GM21381 (cell line): ENCODE results near the gene PCDHB10.
"Not testable (repeated sequence)": the region's sequence is repeated elsewhere in the genome, so short reads cannot be mapped to it uniquely, and the experiment has no call there.

Experiments used
- ATAC-seq: cut with Tn5 transposase; IDR thresholded peaks from one replicate; pipeline ENCODE4 v1.9.1; 2021; ENCODE audit warnings: mild to moderate bottlenecking, moderate library complexity; ENCODE audit not compliant: unreplicated experiment

Gene PCDHB10

GRCh38 chr5:141192110-141192725, at the start of gene PCDHB10:
TSS of gene PCDHB10 (plus strand) at chr5:141192353. CDS start at chr5:141192553, 200 bp downstream.
- no peak for ATAC-seq

DNA sequence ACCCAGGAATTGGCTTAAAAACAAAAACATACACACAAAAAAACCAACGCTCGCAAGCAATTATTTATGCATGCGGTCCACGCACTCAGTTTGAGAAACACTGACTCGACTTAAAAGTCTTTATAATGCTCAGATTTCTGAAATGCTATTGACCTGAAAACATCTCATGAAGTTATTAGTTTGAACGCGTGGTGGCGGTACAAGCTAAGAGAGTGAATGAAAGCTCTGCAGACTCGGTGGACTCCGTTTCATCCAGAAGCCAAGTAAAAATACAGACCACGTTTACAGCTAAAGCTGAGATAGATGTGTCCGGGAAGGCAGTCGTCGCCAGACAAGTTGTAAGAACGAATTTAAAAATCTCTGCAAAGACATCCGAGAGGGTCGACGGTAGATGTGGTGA, 42.3 kb upstream of the PCDHB10 start, which contains the start of gene PCDHB6:
PCDHB6 (plus strand) TSS at position 246 of the 400 bp plus-strand sequence. CDS start 201 bp downstream, outside the sequence.
- no peak for ATAC-seq

DNA sequence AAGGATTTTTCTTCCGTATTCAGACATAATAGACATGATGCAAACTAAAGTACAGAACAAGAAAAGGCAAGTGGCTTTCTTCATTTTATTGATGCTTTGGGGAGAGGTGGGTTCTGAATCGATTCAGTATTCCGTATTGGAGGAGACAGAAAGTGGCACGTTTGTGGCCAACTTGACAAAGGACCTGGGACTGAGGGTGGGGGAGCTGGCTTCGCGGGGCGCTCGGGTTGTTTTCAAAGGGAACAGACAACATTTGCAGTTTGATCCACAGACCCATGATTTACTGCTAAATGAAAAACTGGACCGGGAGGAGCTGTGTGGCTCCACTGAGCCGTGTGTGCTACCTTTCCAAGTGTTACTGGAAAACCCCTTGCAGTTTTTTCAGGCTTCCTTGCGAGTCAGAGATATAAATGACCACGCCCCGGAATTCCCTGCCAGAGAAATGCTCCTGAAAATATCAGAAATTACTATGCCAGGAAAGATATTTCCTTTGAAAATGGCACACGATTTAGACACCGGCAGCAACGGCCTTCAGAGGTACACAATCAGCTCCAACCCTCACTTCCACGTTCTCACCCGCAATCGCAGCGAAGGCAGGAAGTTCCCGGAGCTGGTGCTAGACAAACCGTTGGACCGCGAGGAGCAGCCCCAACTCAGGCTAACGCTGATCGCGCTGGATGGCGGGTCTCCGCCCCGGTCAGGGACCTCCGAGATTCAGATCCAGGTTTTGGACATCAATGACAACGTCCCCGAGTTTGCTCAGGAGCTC, 41.7 kb upstream of the PCDHB10 start:
- no peak for ATAC-seq

- ATAC-seq: no peak
These were observed 41.2 kb upstream of the PCDHB10 start for GRCh38 chr5:141150993-141151325.

DNA sequence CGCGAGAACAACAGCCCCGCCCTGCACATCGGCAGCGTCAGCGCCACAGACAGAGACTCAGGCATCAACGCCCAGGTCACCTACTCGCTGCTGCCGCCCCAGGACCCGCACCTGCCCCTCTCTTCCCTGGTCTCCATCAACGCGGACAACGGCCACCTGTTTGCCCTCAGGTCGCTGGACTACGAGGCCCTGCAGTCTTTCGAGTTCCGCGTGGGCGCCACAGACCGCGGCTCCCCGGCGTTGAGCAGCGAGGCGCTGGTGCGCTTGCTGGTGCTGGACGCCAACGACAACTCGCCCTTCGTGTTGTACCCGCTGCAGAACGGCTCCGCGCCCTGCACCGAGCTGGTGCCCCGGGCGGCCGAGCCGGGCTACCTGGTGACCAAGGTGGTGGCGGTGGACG, 40.5 kb upstream of the PCDHB10 start:
- not testable (repeated sequence) for ATAC-seq

DNA sequence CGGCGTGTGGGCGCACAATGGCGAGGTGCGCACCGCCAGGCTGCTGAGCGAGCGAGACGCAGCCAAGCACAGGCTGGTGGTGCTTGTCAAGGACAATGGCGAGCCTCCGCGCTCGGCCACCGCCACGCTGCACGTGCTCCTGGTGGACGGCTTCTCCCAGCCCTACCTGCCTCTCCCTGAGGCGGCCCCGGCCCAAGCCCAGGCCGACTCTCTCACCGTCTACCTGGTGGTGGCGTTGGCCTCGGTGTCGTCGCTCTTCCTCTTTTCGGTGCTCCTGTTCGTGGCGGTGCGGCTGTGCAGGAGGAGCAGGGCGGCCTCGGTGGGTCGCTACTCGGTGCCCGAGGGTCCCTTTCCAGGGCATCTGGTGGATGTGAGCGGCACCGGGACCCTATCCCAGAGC, 40.1 kb upstream of the PCDHB10 start:
- not testable (repeated sequence) for ATAC-seq

- no peak for ATAC-seq
These were observed 36.4 kb upstream of the PCDHB10 start for GRCh38 chr5:141155540-141156374.

DNA sequence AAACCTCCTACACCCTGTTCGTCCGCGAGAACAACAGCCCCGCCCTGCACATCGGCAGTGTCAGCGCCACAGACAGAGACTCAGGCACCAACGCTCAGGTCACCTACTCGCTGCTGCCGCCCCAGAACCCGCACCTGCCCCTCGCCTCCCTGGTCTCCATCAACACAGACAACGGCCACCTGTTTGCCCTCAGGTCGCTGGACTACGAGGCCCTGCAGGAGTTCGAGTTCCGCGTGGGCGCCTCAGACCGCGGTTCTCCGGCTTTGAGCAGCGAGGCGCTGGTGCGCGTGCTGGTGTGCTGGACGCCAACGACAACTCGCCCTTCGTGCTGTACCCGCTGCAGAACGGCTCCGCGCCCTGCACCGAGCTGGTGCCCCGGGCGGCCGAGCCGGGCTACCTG, 34.8 kb upstream of the PCDHB10 start:
- ATAC-seq: not testable (repeated sequence)

- not testable (repeated sequence) for ATAC-seq
These were observed 34.3 kb upstream of the PCDHB10 start for GRCh38 chr5:141157901-141158300.

DNA sequence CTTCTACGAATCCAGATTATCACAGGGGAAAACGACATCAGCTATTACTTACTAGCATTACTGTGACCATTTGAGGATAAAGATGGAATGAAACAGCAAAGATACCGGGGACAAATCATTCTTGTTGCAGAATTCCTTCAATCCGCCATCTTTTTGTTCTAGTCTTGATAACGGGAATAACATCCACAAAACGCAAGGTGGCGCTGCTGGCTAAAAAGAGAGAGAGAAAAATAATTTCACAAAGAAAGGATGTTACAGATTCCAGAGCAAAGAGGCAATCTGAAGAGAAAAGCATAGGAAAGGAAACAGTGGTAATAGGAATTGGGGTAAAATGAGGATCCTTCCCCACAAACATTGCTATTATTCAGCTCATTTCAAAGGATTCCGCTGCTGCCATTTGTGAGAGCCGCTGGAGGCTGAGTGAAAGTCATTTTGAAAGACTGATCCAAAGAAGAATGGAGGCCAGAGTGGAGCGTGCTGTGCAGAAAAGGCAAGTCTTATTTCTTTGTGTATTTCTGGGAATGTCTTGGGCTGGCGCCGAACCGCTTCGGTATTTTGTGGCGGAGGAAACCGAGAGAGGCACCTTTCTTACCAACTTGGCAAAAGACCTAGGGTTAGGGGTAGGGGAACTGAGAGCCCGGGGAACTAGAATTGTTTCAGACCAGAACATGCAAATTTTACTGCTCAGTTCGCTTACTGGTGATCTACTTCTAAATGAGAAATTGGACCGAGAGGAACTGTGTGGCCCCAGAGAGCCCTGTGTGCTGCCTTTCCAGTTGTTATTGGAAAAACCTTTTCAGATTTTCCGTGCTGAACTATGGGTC, 19.6 kb upstream of the PCDHB10 start, which contains the start of gene PCDHB7:
PCDHB7 (plus strand) TSS at position 264 of the 824 bp plus-strand sequence; CDS start at position 456, 192 bp downstream.
- no peak for ATAC-seq

DNA sequence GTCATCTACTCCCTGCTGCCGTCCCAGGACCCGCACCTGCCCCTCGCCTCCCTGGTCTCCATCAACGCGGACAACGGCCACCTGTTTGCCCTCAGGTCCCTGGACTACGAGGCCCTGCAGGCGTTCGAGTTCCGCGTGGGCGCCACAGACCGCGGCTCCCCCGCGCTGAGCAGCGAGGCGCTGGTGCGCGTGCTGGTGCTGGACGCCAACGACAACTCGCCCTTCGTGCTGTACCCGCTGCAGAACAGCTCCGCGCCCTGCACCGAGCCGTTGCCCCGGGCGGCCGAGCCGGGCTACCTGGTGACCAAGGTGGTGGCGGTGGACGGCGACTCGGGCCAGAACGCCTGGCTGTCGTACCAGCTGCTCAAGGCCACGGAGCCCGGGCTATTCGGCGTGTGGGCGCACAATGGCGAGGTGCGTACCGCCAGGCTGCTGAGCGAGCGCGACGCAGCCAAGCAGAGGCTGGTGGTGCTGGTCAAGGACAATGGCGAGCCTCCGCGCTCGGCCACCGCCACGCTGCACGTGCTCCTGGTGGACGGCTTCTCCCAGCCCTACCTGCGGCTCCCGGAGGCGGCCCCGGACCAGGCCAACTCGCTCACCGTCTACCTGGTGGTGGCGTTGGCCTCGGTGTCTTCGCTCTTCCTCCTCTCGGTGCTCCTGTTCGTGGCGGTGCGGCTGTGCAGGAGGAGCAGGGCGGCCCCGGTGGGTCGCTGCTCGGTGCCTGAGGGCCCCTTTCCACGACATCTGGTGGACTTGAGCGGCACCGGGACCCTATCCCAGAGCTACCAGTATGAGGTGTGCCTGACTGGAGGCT, 17.7 kb upstream of the PCDHB10 start:
- ATAC-seq: not testable (repeated sequence)

DNA sequence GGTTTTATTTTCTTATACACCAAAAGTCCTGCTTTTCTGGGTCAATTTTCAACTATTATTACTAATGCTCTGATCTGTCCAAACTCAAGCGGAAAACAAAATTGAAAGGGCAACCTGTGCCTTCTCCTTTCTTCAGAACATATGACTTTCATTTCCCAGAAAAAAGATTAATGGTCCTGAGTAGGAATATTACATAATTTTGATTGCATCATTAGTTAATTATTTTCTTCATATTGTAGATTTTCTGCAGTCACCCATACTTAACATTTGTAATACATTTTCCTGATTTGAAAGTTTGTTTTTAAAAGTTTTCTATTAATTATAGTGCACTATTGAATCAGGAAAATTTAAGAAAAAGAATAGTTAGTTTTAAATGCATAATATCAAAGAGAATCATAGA, 16.2 kb upstream of the PCDHB10 start:
- no peak for ATAC-seq

DNA sequence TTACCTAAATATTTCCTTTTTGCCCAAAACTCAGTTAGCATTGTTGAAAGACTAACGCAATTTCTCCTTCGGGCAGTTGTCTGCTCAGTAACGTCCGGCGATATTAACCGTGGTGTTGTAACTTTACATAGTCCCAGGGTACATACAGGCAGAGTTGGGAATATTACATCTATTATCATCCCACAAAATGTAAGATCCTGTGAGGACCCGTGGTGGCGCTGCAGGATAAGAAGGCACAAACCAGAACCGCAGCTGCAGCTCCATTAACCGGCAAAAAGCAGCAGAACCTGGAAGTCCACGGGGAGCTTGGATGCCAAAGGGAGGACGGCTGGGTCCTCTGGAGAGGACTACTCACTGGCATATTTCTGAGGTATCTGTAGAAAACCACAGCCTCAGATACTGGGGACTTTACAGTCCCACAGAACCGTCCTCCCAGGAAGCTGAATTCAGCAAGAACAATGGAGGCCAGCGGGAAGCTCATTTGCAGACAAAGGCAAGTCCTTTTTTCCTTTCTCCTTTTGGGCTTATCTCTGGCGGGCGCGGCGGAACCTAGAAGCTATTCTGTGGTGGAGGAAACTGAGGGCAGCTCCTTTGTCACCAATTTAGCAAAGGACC, 14.5 kb upstream of the PCDHB10 start, which contains the start of gene PCDHB8:
PCDHB8 (plus strand) TSS at position 214 of the 615 bp plus-strand sequence; CDS start at position 459, 245 bp downstream.
- not testable (repeated sequence) for ATAC-seq

GRCh38 chr5:141179371-141179770, 12.8 kb upstream of the PCDHB10 start:
- ATAC-seq: not testable (repeated sequence)

DNA sequence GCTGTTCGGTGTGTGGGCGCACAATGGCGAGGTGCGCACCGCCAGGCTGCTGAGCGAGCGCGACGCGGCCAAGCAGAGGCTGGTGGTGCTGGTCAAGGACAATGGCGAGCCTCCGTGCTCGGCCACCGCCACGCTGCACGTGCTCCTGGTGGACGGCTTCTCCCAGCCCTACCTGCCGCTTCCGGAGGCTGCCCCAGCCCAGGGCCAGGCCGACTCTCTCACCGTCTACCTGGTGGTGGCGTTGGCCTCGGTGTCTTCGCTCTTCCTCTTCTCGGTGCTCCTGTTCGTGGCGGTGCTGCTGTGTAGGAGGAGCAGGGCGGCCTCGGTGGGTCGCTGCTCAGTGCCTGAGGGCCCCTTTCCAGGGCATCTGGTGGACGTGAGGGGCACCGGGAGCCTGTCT, 12.3 kb upstream of the PCDHB10 start:
- not testable (repeated sequence) for ATAC-seq

GRCh38 chr5:141180313-141180712, 11.8 kb upstream of the PCDHB10 start:
- ATAC-seq: no peak

GRCh38 chr5:141182248-141182647, 9.9 kb upstream of the PCDHB10 start, which contains the start of gene PCDHB16:
TSS of gene PCDHB16 (plus strand) at chr5:141182387. CDS start at chr5:141182560, 173 bp downstream.
- no peak for ATAC-seq

GRCh38 chr5:141184117-141184855, 7.9 kb upstream of the PCDHB10 start:
- not testable (repeated sequence) for ATAC-seq
